Bone marrow (tissue), 2 donors: ENCODE data around the gene ME3.
"Not testable (repeated sequence)": the region's sequence is repeated elsewhere in the genome, so short reads cannot be mapped to it uniquely, and the experiment has no call there.

Experiments
- DNase-seq, 2 donors: peaks; one replicate each; lab custom pipeline; 2025; lab: John Stamatoyannopoulos, UW

Gene ME3

DNA sequence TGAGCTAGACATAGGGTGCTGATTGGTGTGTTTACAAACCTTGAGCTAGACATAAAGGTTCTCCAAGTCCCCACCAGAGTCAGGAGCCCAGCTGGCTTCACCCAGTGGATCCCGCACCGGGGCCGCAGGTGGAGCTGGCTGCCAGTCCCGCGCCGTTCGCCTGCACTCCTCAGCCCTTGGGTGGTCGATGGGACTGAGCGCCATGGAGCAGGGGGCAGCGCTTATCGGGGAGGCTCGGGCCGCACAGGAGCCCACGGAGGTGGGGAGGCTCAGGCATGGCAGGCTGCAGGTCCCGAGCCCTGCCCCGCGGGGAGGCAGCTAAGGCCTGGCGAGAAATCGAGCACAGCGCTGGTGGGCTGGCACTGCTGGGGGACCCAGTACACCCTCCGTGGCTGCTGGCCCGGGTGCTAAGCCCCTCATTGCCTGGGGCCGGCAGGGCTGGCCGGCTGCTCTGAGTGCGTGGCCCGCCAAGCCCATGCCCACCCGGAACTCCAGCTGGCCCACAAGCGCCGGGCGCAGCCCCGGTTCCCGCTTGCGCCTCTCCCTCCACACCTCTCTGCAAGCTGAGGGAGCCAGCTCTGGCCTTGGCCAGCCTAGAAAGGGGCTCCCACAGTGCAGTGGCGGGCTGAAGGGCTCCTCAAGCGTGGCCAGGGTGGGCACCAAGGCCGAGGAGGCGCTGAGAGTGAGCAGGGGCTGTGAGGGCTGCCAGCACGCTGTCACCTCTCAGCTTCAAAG lies 238.9 kb downstream of the ME3 start:
- not testable (repeated sequence) for DNase-seq

- no peak for DNase-seq
Measured at GRCh38 chr11:86431258-86431657, 241.2 kb downstream of the ME3 start.

DNA sequence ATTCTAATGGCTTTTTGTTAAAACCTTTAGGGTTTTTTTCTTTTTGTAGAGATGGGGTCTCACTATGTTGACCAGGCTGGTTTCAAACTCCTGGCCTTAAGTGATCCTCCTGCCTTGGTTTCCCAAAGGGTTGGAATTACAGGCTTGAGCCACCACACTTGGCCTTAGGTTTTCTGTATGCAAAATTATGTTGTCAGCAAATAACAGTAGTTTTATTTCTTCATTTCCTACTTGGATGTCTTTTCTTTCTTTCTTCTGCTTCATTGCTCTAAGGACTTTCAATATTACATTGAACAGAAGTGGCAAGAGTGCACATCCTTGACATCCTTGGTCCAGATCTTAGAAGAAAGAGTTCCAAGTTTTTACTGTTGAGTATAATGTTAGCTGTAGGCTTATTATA lies 245.0 kb downstream of the ME3 start:
- no peak for DNase-seq

DNA sequence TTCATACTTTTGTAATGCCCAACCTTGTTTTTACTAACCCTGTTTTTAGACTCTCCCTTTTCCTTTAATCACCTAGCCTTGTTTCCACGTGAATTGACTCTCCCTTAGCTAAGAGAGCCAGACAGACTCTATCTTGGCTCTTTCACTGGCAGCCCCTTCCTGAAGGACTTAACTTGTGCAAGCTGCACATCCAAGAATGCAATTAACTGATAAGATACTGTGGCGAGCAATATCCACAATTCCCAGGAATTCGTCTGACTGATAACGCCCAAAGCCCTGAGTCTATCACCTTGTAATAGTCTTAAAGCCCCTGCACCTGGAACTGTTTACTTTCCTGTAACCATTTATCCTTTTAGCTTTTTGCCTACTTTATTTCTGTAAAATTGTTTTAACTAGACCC lies 248.9 kb downstream of the ME3 start:
- DNase-seq = not testable (repeated sequence)

- no peak for DNase-seq
Measured at GRCh38 chr11:86422371-86422770, 250.0 kb downstream of the ME3 start.

DNA sequence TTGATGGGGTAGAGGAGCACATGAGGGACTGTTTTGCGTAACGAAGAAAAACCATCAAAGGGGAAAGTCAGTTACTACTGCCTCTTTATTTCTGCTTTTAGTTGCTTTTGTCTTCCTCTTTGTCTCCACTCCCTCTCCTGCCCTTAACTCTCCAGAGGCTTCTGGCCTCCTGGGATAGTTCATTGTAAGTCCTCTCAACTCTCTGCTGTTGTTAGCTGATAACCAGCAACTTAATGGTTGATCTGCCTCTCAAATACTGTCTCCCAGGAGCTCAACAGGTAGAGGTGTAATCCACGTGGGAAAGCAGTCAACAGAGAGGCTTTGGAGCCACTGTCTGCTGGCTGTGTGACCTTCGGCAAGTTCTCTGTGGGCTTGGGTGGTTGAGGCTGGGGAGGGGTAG lies 250.5 kb downstream of the ME3 start:
- no peak for DNase-seq

- DNase-seq = no peak
Measured at GRCh38 chr11:86418917-86419316, 253.5 kb downstream of the ME3 start.

- no peak for DNase-seq
Measured at GRCh38 chr11:86418513-86418912, 253.9 kb downstream of the ME3 start.

DNA sequence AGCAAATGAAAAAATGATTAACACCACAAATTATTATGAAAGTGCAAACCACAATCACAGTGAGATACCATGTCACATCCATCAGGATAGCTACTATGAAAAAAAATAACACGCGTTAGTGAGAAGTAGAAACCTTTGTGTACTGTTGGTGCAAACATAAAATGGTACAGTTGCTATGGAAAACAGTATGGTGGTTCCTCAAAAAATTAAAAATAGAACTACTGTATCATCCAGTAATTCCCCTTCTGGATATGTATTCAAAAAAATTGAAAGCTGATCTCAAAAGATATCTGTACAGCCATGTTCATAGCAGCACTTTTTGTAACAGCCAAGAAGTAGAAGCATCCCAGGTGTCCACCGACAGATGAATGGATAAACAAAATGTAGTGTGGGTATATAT lies 254.3 kb downstream of the ME3 start:
- DNase-seq = no peak

DNA sequence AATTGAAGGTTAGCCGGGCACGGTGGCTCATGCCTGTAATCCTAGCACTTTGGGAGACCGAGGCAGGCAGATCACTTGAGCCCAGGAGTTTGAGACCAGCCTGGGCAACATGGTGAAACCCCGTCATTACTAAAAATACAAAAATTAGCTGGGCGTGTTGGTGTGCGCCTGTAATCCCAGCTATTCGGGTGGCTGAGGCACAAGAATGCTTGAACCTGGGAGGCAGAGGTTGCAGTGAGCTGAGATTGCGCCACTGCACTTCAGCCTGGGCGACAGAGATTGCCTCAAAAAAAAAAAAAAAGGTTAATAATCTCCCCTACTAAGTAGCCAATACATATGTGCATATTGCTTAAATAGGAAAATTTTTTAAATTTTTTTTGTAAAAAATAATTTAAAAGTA lies 255.5 kb downstream of the ME3 start:
- not testable (repeated sequence) for DNase-seq

- DNase-seq = no peak
Measured at GRCh38 chr11:86416494-86416893, 255.9 kb downstream of the ME3 start.

- DNase-seq = no peak
Measured at GRCh38 chr11:86415026-86415425, 257.4 kb downstream of the ME3 start.

DNA sequence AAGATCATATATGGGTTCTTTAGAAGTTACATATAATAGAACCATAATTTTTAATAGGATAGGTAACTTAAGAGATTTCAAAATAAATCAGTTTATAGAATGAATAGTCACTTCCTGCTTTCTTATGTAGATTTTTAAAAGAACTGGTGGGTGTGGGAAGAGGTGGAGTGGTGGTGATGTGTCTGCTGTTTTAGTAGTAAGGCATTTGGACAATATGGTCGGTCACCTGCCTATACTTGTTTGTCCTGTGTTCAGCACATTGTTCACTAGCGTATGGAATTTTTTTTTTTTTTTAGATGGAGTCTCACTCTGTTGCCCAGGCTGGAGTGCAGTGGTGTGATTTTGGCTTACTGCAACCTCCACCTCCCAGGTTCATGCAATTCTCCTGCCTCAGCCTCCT lies 258.4 kb downstream of the ME3 start:
- DNase-seq = no peak

- DNase-seq = no peak
Measured at GRCh38 chr11:86408845-86409244, 263.6 kb downstream of the ME3 start.

DNA sequence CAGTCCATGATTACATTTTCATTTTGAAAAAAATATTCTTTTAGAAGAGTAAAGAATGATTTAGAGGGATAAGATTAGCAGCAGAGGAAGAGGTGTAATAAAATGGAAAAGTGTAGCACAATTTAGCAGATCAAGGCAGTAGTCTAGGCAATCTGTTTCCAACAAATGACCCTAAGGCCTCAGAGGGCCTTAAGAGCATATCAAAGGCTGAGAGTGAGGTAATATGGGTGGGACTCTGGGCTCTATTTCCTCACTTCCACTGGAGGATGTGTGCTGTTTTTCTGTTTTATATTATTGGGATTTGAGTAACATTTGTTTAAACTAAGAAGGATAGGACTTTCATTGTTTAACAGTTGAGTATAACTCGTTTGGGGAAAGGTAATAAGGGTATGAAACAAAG lies 269.0 kb downstream of the ME3 start:
- DNase-seq = no peak

- DNase-seq = no peak
Measured at GRCh38 chr11:86398106-86398505, 274.3 kb downstream of the ME3 start.

DNA sequence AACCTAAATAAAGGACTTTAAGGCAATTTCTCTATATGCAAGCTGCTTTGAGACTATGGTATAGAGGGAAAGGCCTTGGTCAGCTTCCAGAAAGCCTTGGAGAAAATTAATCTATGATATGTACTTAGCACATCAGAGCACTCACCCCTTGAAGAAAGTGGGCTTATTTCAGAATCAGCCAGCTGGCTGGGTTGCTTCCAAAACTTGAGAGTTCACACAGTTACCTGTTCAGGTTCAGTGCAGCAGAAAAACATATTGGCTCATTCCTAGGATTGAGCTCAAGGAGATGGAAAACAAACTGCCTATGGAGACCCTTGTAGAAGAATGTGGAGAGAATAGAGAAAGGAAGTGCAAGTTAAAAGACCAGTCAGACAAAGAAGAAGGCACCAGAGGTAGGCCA lies 275.1 kb downstream of the ME3 start:
- no peak for DNase-seq

- no peak for DNase-seq
Measured at GRCh38 chr11:86396396-86396795, 276.0 kb downstream of the ME3 start.

DNA sequence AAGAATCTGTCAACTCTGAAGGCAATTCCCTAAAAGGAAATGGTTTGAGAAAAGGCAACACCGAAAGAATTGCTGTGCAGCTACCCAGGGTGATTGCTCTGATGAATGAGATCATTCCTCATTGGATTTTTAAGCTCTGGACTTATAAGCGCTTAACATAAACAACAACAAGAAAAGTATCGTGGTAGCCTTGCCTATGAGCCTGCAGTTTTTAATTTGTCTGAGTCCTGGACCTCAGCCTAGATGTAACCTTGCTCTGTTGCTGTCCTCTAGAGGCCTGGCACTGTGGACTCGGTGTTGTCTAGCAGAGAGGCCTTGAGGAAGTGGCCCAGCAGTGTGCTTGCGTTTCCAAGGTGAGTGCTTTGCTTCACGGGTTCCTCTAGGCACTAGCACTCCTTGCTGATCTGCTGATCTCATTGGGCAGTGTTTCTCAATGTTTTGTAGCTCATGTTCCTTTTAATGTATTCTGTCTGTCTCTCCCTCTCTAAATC lies 277.3 kb downstream of the ME3 start:
- no peak for DNase-seq
